ENCODE measurements around the gene RMND5A. TPM values are rescaled to one million over a fixed set of nuclear protein-coding genes. Genes with fewer than 3 reads are reported as not detected.
"Not testable (repeated sequence)": the region's sequence is repeated elsewhere in the genome, so short reads cannot be mapped to it uniquely, and the experiment has no call there.

Gene RMND5A
- total RNA-seq, 1 donor from 2014 or later: 49.6 TPM

DNA sequence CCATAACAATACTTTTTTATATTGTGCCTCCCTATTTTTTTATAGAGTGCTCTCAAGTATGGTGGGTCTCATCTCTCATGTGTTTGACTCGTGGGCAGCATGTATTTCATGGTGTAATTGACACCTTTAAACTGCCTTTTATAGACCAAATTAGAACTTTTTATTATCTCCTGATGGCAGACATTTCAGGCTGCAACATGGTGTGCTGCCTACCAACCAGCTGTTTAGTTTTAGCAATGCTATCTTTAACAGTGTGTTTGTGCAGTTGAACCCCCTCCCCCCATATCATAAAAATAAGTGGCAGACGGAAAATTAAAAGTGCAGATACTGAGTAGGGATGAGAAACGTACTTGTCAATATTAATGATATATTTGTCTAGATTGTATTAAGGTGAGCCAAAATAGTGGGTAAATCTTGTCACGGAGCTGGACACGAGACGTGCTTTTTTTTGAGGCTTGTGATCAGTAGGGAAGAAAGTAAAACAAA lies 12.0 kb downstream of the RMND5A start:
- not testable (repeated sequence) for H3K4me1 Mint-ChIP-seq (ENCODE audit: low read depth); H3K9me3 Mint-ChIP-seq (ENCODE audit: low read depth); H3K4me3 Mint-ChIP-seq (ENCODE audit: low read depth); DNase-seq (ENCODE audit: low spot score, unreplicated experiment); H3K27me3 Mint-ChIP-seq; H3K27ac Mint-ChIP-seq; H3K36me3 Mint-ChIP-seq (ENCODE audit: insufficient read depth)

DNA sequence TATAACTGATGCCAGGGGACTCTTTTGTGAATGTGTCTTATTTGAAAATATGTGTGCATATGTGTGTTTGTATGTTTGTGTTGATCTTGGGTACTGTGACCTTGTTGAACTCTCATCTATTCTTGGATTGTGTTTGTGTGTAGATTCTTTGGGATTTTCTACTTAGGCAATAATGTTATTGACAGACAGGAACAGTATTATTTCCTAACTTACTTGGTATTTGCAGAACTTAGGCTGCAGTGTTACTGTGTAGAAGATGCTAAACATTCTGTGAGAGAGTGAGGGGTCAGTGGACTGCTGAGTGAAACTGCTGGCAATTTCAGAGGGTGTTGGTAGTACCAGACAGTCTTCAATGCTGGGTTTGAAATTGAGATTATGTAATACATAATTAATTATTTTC lies 12.7 kb downstream of the RMND5A start:
- not testable (repeated sequence) for H3K9me3 Mint-ChIP-seq (ENCODE audit: low read depth); H3K27ac Mint-ChIP-seq; H3K4me1 Mint-ChIP-seq (ENCODE audit: low read depth); H3K27me3 Mint-ChIP-seq; H3K4me3 Mint-ChIP-seq (ENCODE audit: low read depth); H3K36me3 Mint-ChIP-seq (ENCODE audit: insufficient read depth); DNase-seq (ENCODE audit: low spot score, unreplicated experiment)

DNA sequence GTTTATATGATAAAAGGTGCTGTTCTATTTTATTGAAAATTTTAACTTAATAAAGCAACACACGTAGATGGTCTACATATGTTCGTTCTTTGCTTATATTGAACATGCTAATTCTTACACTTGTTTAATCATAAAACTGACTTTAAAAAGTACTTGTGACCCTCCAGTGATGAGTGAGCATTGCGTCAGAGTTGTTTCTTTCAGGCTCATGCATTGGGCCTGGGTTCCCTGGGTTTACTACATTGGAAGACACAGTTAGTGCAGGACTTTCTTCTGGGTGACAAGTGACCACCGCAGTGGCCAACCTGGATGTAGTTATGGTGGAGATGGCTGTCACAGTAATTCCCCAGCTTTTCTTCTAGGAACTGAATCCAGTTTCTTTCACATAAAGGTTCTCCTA lies 13.4 kb downstream of the RMND5A start:
- H3K27ac Mint-ChIP-seq; H3K4me3 Mint-ChIP-seq (ENCODE audit: low read depth); H3K9me3 Mint-ChIP-seq (ENCODE audit: low read depth); H3K4me1 Mint-ChIP-seq (ENCODE audit: low read depth); DNase-seq (ENCODE audit: low spot score, unreplicated experiment); H3K27me3 Mint-ChIP-seq; H3K36me3 Mint-ChIP-seq (ENCODE audit: insufficient read depth): not testable (repeated sequence)

DNA sequence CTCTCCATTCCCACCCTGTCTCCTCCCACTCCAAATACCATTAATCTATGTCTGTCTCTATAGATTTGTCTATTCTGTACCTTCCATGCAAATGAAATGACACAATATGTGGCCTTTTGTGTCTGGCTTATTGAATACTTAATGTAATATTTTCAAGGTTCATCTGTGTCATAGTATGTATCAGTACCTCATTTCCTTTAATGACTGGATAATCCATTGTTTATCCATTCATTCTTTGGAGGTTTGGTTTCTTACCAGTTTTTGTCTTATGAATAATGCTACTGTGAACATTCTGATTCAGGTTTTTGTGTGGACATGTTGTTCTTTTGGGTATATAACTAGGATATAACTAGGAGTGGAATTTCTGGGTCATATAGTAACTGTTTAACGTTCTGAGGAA lies 14.8 kb downstream of the RMND5A start:
- not testable (repeated sequence) for H3K4me1 Mint-ChIP-seq (ENCODE audit: low read depth); H3K9me3 Mint-ChIP-seq (ENCODE audit: low read depth); H3K4me3 Mint-ChIP-seq (ENCODE audit: low read depth); H3K27ac Mint-ChIP-seq; H3K36me3 Mint-ChIP-seq (ENCODE audit: insufficient read depth); H3K27me3 Mint-ChIP-seq; DNase-seq (ENCODE audit: low spot score, unreplicated experiment)

DNA sequence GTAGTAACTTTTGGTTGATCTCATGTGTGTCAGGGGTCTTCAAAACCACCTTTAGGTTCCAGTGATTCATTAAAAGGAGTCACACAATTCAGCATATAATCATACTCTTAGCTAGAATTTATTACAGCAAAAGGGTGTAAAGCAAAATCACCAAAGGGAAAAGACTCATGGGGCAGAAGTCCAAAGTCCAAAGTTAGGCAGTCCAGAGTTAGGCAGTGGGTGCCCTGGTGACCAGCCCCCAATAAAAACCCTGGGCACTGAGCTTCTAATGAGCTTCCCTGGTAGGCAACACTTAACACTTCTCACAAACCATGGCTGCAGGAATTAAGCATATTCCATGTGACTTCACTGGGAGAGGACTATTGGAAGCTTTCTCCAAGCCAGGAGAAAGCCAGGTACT lies 19.4 kb downstream of the RMND5A start:
- H3K9me3 Mint-ChIP-seq (ENCODE audit: low read depth); H3K4me3 Mint-ChIP-seq (ENCODE audit: low read depth); H3K27me3 Mint-ChIP-seq; H3K4me1 Mint-ChIP-seq (ENCODE audit: low read depth); H3K36me3 Mint-ChIP-seq (ENCODE audit: insufficient read depth); DNase-seq (ENCODE audit: low spot score, unreplicated experiment); H3K27ac Mint-ChIP-seq: not testable (repeated sequence)

DNA sequence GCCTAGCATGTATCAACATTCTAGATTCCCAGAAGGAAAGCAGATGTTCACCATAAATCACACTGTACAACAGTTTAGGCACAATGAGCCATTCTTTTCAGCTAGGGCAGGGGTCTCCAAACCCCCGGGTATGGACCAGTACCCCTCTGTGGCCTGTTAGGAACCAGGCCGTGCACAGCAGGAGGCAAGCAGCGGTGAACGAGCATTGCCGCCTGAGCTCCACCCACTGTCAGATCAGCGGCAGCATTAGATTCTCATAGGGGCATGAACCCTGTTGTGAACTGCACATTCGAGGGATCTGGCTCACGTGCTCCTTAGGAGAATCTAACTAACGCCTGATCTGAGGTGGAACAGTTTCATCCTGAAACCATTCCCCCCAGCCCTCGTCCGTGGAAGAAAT lies 19.8 kb downstream of the RMND5A start:
- not testable (repeated sequence) for H3K4me1 Mint-ChIP-seq (ENCODE audit: low read depth); H3K36me3 Mint-ChIP-seq (ENCODE audit: insufficient read depth); DNase-seq (ENCODE audit: low spot score, unreplicated experiment); H3K4me3 Mint-ChIP-seq (ENCODE audit: low read depth); H3K9me3 Mint-ChIP-seq (ENCODE audit: low read depth); H3K27me3 Mint-ChIP-seq; H3K27ac Mint-ChIP-seq

DNA sequence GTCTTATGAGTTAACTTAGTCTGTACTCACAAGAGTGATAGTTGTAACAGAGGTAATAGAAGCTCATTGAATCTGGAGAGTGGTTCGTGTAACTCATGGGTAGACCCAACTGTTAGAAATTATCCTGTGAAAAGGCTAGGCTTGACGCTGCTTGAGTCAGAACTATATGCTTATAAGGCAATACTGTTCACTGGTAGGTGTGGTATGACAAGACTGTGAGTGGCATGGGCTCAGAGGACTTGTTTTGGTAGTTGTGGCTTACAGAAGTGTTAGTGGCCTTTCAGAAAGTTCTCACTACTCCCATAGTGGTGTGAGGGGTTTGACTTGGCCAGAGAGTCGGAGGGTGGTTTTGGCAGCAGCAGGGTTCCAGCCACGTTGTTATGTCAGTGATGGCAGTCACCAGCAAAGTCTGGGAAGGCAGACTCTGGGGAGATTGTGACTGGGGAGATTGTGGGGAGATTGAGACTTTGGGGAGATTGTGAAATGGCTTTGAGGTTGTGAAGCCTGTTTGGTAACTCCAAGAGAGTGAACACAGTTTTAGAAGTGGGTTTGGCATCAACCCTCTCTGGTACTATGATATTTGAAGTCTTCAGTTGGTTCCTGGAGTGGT lies 21.9 kb downstream of the RMND5A start:
- H3K4me1 Mint-ChIP-seq (ENCODE audit: low read depth); H3K9me3 Mint-ChIP-seq (ENCODE audit: low read depth); DNase-seq (ENCODE audit: low spot score, unreplicated experiment); H3K27ac Mint-ChIP-seq; H3K4me3 Mint-ChIP-seq (ENCODE audit: low read depth); H3K27me3 Mint-ChIP-seq; H3K36me3 Mint-ChIP-seq (ENCODE audit: insufficient read depth): not testable (repeated sequence)

DNA sequence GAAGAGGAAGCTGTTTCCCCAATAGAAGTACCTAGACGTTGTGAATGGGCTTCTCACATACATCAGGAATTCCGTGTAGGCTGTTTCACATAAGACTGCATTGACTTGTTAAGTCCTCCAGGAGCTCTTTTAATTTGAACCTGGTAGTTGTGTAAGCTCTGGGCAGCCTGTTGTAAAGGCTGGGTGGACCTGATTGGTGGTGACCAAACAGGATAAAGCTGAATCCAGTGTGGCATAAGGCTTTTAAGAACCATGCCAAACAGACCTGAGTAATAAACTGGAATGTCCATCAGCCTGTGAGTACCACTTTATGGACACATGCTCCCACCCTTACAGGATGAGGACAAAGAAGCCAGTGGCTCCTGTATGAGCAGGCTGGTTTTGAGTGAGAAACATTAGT lies 24.1 kb downstream of the RMND5A start:
- TF ChIP-seq, protein P1, sequence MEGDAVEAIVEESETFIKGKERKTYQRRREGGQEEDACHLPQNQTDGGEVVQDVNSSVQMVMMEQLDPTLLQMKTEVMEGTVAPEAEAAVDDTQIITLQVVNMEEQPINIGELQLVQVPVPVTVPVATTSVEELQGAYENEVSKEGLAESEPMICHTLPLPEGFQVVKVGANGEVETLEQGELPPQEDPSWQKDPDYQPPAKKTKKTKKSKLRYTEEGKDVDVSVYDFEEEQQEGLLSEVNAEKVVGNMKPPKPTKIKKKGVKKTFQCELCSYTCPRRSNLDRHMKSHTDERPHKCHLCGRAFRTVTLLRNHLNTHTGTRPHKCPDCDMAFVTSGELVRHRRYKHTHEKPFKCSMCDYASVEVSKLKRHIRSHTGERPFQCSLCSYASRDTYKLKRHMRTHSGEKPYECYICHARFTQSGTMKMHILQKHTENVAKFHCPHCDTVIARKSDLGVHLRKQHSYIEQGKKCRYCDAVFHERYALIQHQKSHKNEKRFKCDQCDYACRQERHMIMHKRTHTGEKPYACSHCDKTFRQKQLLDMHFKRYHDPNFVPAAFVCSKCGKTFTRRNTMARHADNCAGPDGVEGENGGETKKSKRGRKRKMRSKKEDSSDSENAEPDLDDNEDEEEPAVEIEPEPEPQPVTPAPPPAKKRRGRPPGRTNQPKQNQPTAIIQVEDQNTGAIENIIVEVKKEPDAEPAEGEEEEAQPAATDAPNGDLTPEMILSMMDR (IDR thresholded peaks at IDR 0.05; ENCODE audit: unreplicated experiment): no peak
- no peaks in the 10 kb centered on the region for H3K4me1 Mint-ChIP-seq (ENCODE audit: low read depth)
- H3K9me3 Mint-ChIP-seq (ENCODE audit: low read depth): peaks cover 2% of the 10 kb centered on the region
- no peaks in the 10 kb centered on the region for H3K27me3 Mint-ChIP-seq
- DNase-seq (ENCODE audit: low spot score, unreplicated experiment): no peak
- H3K27ac Mint-ChIP-seq: no peak overlapping the region
- peaks cover 6% of the 10 kb centered on the region for H3K36me3 Mint-ChIP-seq (ENCODE audit: insufficient read depth)
- no peak overlapping the region for H3K4me3 Mint-ChIP-seq (ENCODE audit: low read depth)

DNA sequence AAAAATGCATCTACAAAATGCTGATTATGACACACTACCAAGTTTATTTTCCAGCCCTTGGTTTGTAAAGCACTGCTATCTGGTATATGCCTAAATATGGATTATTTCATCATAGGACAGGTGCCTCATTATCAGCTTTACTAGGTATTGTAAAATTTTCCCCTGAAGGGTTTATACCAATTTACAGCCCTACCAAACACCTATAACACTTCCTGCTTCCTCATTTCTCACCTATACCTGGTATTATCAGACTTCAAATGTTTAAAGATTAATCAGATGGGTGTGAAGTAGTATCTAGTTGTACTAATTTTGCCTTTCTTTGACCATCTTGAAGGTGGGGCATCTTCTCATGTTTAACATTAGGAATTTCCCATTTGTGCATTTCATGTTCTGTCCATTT lies 26.8 kb downstream of the RMND5A start:
- Mint-ChIP-seq H3K36me3 (ENCODE audit: insufficient read depth) (peaks cover 29% of the 10 kb centered on the region), H3K27ac (no peak overlapping the region), H3K27me3 (no peaks in the 10 kb centered on the region), H3K9me3 (ENCODE audit: low read depth) (peaks cover 14% of the 10 kb centered on the region), H3K4me1 (ENCODE audit: low read depth) (no peaks in the 10 kb centered on the region), H3K4me3 (ENCODE audit: low read depth) (no peak overlapping the region)
- DNase-seq (ENCODE audit: low spot score, unreplicated experiment): no peak
- TF ChIP-seq, protein P1 (IDR thresholded peaks at IDR 0.05; ENCODE audit: unreplicated experiment): no peak

Data from progenitor cell of endocrine pancreas (in vitro differentiated cells).